SK-N-SH (cell line): ENCODE measurements around the gene RPL10. TPM values are rescaled to one million over a fixed set of nuclear protein-coding genes. Genes with fewer than 3 reads are reported as not detected.

Experiments used
- CTCF ChIA-PET: fragments of 300-600, 350-600 bp; formaldehyde crosslinking; extraction: SDS; loops from one replicate; lab custom pipeline; 2021; lab: Yijun Ruan, JAX
- POLR2A ChIA-PET: fragments of 350-600 bp; sonication (Branson Sonifier 250); formaldehyde crosslinking; extraction: SDS; loops from one replicate; lab custom pipeline; 2020; ENCODE audit warnings: antibody characterized with exemption, inconsistent platforms; lab: Yijun Ruan, JAX
- DNase-seq: peaks from one replicate; pipeline ENCODE4 v3.0.0; 2012
- H2AFZ ChIP-seq: fragments of 200-600 bp; sonication (generic); 2 replicates; pipeline ENCODE4 v1.8.1; 2016; ENCODE audit warnings: antibody characterized with exemption, mild to moderate bottlenecking, low read depth
- H3F3A ChIP-seq: fragments of 200-600 bp; sonication (generic); replicated peaks from 2 replicates; pipeline ENCODE3; 2016; ENCODE audit warnings: antibody characterized with exemption, mild to moderate bottlenecking; ENCODE audit not compliant: insufficient read depth
- H3K27ac ChIP-seq, 2 experiments: fragments of 200-500 bp in 1 of 2; fragments of 200-600 bp in 1 of 2; sonication (Bioruptor generic) in 1 of 2; sonication (generic), shearing (Covaris generic) in 1 of 2; 2 replicates each; pipeline versions ENCODE4 v1.5.1 to v1.6.1; 2014 to 2016; ENCODE audit warnings: low read depth in 2 of 2, inconsistent platforms in 1 of 2, low read length in 1 of 2, mild to moderate bottlenecking in 1 of 2, mixed read lengths in 1 of 2
- H3K27me3 ChIP-seq: fragments of 200-600 bp; sonication (generic), shearing (Covaris generic); 2 replicates; pipeline ENCODE4 v1.6.1; 2016; ENCODE audit warnings: mixed run types; ENCODE audit not compliant: insufficient read depth
- H3K36me3 ChIP-seq, 2 experiments: fragments of 200-500 bp in 1 of 2; fragments of 200-600 bp in 1 of 2; sonication (Bioruptor generic) in 1 of 2; sonication (generic) in 1 of 2; replicated peaks in 1 of 2; 2 replicates each; pipeline versions ENCODE3 to v1.5.1; 2014 to 2016; ENCODE audit warnings: low read length in 1 of 2, mild to moderate bottlenecking in 1 of 2; ENCODE audit not compliant: insufficient read depth in 2 of 2, control insufficient read depth in 1 of 2
- H3K4me1 ChIP-seq, 2 experiments: fragments of 200-500 bp in 1 of 2; fragments of 200-600 bp in 1 of 2; sonication (Bioruptor generic) in 1 of 2; sonication (generic), shearing (Covaris generic) in 1 of 2; 2 replicates each; pipeline versions ENCODE4 v1.5.1 to v1.6.1; 2014 to 2016; ENCODE audit warnings: low read depth in 1 of 2, low read length in 1 of 2, mixed run types in 1 of 2; ENCODE audit not compliant: insufficient read depth in 2 of 2, control insufficient read depth in 1 of 2
- H3K4me2 ChIP-seq: fragments of 200-600 bp; sonication (generic), shearing (Covaris generic); 2 replicates; pipeline ENCODE4 v1.6.1; 2017; ENCODE audit warnings: mixed run types
- H3K4me3 ChIP-seq, 2 experiments: fragments of 200-500 bp in 1 of 2; fragments of 200-600 bp in 1 of 2; sonication (Bioruptor generic) in 1 of 2; sonication (generic), shearing (Covaris generic) in 1 of 2; 2 replicates each; pipeline versions ENCODE4 v1.5.1 to v1.8.1; 2014 to 2016; ENCODE audit warnings: low read depth in 2 of 2, inconsistent platforms in 1 of 2, low read length in 1 of 2, mild to moderate bottlenecking in 1 of 2, mixed read lengths in 1 of 2, moderate library complexity in 1 of 2
- H3K79me2 ChIP-seq: fragments of 200-600 bp; sonication (generic); 2 replicates; pipeline ENCODE4 v1.8.1; 2017; ENCODE audit warnings: mild to moderate bottlenecking; ENCODE audit not compliant: insufficient read depth
- H3K9ac ChIP-seq: fragments of 200-600 bp; sonication (generic); 2 replicates; pipeline ENCODE4 v1.6.1; 2017; ENCODE audit warnings: mixed run types
- H3K9me2 ChIP-seq: fragments of 200-600 bp; sonication (generic); 2 replicates; pipeline ENCODE4 v1.6.1; 2017; ENCODE audit warnings: mixed run types
- H3K9me3 ChIP-seq: fragments of 200-600 bp; sonication (generic); 2 replicates; pipeline ENCODE4 v1.6.1; 2017; ENCODE audit warnings: mixed run types, mild to moderate bottlenecking, moderate library complexity
- H4K20me1 ChIP-seq: fragments of 200-600 bp; sonication (generic); 2 replicates; pipeline ENCODE4 v1.6.1; 2017; ENCODE audit warnings: mild to moderate bottlenecking, mixed run types; ENCODE audit not compliant: insufficient read depth
- ELF1 ChIP-seq: IDR thresholded peaks from 2 replicates; pipeline ENCODE4 v1.4.0; 2012
- EP300 ChIP-seq, 2 experiments: IDR thresholded peaks; 2 replicates each; pipeline versions ENCODE4 v1.4.0 to v1.6.1; 2012; ENCODE audit warnings: borderline replicate concordance in 1 of 2, low read depth in 1 of 2, low read length in 1 of 2
- EZH2phosphoT487 ChIP-seq: fragments of 200-600 bp; sonication (generic); IDR thresholded peaks from 2 replicates; pipeline ENCODE4 v1.6.1; 2017; ENCODE audit warnings: low read depth, mixed run types, mild to moderate bottlenecking, antibody characterized with exemption, moderate library complexity, borderline replicate concordance
- FOXJ3 ChIP-seq: sonication (generic); formaldehyde crosslinking; IDR thresholded peaks from 2 replicates; pipeline ENCODE4 v1.5.1; 2020; ENCODE audit warnings: mild to moderate bottlenecking, missing genetic modification reagents
- GABPA ChIP-seq: IDR thresholded peaks from 2 replicates; pipeline ENCODE4 v1.4.0; 2012; ENCODE audit warnings: low read depth, mild to moderate bottlenecking
- JUND ChIP-seq: IDR thresholded peaks from 2 replicates; pipeline ENCODE4 v1.4.0; 2012
- NRF1 ChIP-seq: IDR thresholded peaks from 2 replicates; pipeline ENCODE4 v1.6.1; 2012; ENCODE audit warnings: low read depth, mild to moderate bottlenecking, low read length
- POLR2AphosphoS5 ChIP-seq: IDR thresholded peaks from 2 replicates; pipeline ENCODE4 v1.6.1; 2012; ENCODE audit warnings: low read depth, low read length
- RAD21 ChIP-seq: IDR thresholded peaks from 2 replicates; pipeline ENCODE4 v1.6.1; 2012; ENCODE audit warnings: mild to moderate bottlenecking, low read length
- RFX5 ChIP-seq: IDR thresholded peaks from 2 replicates; pipeline ENCODE4 v1.6.1; 2012; ENCODE audit warnings: mild to moderate bottlenecking, improper control_type of control experiment, low read length
- RXRA ChIP-seq: IDR thresholded peaks from 2 replicates; pipeline ENCODE4 v1.4.0; 2012; ENCODE audit warnings: low read depth, mild to moderate bottlenecking, borderline replicate concordance
- SIN3A ChIP-seq: IDR thresholded peaks from 2 replicates; pipeline ENCODE4 v1.6.1; 2012; ENCODE audit warnings: low read depth, mild to moderate bottlenecking, low read length, moderate library complexity, borderline replicate concordance
- SMC3 ChIP-seq: IDR thresholded peaks from 2 replicates; pipeline ENCODE4 v1.6.1; 2012; ENCODE audit warnings: low read depth, low read length, improper control_type of control experiment
- TAF1 ChIP-seq: IDR thresholded peaks from 2 replicates; pipeline ENCODE4 v1.6.1; 2012; ENCODE audit warnings: low read depth, mild to moderate bottlenecking, low read length, moderate library complexity, borderline replicate concordance
- TEAD4 ChIP-seq: IDR thresholded peaks from 2 replicates; pipeline ENCODE4 v1.4.0; 2012; ENCODE audit warnings: mild to moderate bottlenecking, borderline replicate concordance; ENCODE audit not compliant: insufficient read depth
- WGBS: methylation state at CpG from one replicate; pipeline ENCODE4 v1.1.6; 2017; ENCODE audit warnings: low lambda C conversion rate; 5-methylcytosine and 5-hydroxymethylcytosine counted together
- polyA plus RNA-seq, 3 experiments: library from polyadenylated mRNA; depleted of rRNA; stranded (reverse); fragments of >200 nt; gene quantifications; 2 replicates each; pipeline ENCODE4 v1.2.3, GENCODE V29; 2012
- TF ChIP-seq, protein P1 (sequence below): IDR thresholded peaks from 2 replicates; pipeline ENCODE4 v1.4.0; 2012; ENCODE audit warnings: low read depth
- TF ChIP-seq, protein P2 (sequence below): IDR thresholded peaks from 2 replicates; pipeline ENCODE4 v1.4.0; 2012; ENCODE audit warnings: low read depth, borderline replicate concordance
- TF ChIP-seq, protein P3 (sequence below): fragments of 150-350 bp; IDR thresholded peaks from 2 replicates; pipeline ENCODE4 v1.6.1; 2016; ENCODE audit warnings: mild to moderate bottlenecking, low read depth, low read length
- TF ChIP-seq, protein P4 (sequence below): fragments of 200-600 bp; sonication (generic); IDR thresholded peaks from 2 replicates; pipeline ENCODE4 v1.6.1; 2017; ENCODE audit warnings: antibody characterized with exemption, mild to moderate bottlenecking, moderate library complexity
- TF ChIP-seq, protein P5 (sequence below): IDR thresholded peaks from 2 replicates; pipeline ENCODE4 v1.6.1; 2012; ENCODE audit warnings: mild to moderate bottlenecking, low read depth, low read length, moderate library complexity
- TF ChIP-seq, protein P6 (sequence below): IDR thresholded peaks from 2 replicates; pipeline ENCODE4; 2012

The RPL10 gene
- 4,562 and 7,172 TPM in 2 replicates for polyA plus RNA-seq (2012; rRNA removed)
- polyA plus RNA-seq (2012; cell fraction: cytosol; rRNA removed), result 3,969 and 6,678 TPM in 2 replicates
- polyA plus RNA-seq (2012; cell fraction: nucleus; rRNA removed), result 1,391 and 1,880 TPM in 2 replicates

DNA sequence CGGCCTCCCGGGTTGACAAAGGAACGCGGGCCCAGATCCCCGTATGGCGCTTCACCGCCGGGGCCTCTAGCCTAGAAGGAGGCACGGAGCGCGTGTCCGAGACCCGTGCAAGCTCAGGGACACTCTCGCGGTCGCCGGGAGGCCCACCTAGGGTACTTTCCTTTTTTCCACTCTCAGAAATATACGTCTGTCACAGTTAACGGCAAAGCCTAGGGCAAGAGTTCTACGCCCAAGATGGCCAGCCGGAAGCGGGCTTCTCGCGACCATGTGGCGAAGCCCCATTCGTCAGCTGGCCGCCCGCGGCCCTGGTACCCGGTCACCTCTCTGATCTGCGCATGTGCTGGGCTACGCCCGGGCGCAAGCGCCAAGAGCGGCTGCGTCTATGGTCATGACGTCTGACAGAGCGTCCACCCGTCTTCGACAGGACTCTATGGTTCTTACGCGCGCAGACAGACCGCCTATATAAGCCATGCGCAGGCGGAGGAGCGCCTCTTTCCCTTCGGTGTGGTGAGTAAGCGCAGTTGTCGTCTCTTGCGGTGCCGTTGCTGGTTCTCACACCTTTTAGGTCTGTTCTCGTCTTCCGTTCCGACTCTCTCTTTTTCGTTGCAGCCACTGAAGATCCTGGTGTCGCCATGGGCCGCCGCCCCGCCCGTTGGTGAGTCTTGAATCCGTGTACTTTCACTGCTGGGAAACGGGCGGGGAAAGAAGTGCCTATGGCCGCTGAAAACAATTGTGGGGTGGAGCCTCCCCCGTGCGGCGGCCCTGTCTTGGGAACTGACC is at the start of gene RPL10:
TSS of gene RPL10 (plus strand) at position 490 of the 780 bp plus-strand sequence. CDS start at position 633, 143 bp downstream.
- Histone ChIP-seq H4K20me1 (peaks cover 34% of the 10 kb centered on the region), H3K9me2 (no peaks in the 10 kb centered on the region), H3K27ac (peak within 1 kb of the TSS; percentile 96 to 97), H3K4me3 (peak within 1 kb of the TSS; percentile 81), H3K27me3 (no peaks in the 10 kb centered on the region), H3K9ac (peak within 1 kb of the TSS; percentile 100), H3F3A (peaks cover 41% of the 10 kb centered on the region), H3K4me2 (peak within 1 kb of the TSS; percentile 79), H3K9me3 (no peaks in the 10 kb centered on the region), H3K79me2 (peaks cover 22% of the 10 kb centered on the region), H3K4me1 (peaks cover 0 to 6% of the 10 kb centered on the region in 2 experiments; a peak in 1 of 4 replicates), H3K36me3 (peaks cover 16 to 18% of the 10 kb centered on the region in 2 experiments), H2AFZ (0 out of 2 replicates have a peak within 1 kb of the TSS, but pooled peaks have one; percentile 46)
- whole genome bisulfite sequencing, result 38% methylated on average over 52 of the region's 69 CpGs
- ChIA-PET CTCF (interaction anchor here (0.7 to 2.5 kb wide), 9 partner anchors 11 to 145 kb away, joined by 3 to 10 read pairs (median 4); partner anchors contain the start of genes ATP6AP1, DNASE1L1 and LAGE3), POLR2A (interaction anchor here (0.6 to 2.5 kb wide), 16 partner anchors 9 to 135 kb away, joined by 3 to 9 read pairs (median 5); partner anchors contain the start of genes ATP6AP1, FAM50A, FLNA and LAGE3)
- DNase-seq, result peak; percentile 92
- TF ChIP-seq, protein P1, sequence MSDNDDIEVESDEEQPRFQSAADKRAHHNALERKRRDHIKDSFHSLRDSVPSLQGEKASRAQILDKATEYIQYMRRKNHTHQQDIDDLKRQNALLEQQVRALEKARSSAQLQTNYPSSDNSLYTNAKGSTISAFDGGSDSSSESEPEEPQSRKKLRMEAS, result peak; percentile 91
- TF ChIP-seq SIN3A, result peak; percentile 70; the same call in 1 of the 2 replicates
- TF ChIP-seq, protein P2, sequence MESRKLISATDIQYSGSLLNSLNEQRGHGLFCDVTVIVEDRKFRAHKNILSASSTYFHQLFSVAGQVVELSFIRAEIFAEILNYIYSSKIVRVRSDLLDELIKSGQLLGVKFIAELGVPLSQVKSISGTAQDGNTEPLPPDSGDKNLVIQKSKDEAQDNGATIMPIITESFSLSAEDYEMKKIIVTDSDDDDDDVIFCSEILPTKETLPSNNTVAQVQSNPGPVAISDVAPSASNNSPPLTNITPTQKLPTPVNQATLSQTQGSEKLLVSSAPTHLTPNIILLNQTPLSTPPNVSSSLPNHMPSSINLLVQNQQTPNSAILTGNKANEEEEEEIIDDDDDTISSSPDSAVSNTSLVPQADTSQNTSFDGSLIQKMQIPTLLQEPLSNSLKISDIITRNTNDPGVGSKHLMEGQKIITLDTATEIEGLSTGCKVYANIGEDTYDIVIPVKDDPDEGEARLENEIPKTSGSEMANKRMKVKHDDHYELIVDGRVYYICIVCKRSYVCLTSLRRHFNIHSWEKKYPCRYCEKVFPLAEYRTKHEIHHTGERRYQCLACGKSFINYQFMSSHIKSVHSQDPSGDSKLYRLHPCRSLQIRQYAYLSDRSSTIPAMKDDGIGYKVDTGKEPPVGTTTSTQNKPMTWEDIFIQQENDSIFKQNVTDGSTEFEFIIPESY, result no peak
- peak; percentile 46; the same call in 1 of the 2 replicates for TF ChIP-seq ELF1
- TF ChIP-seq, protein P3, sequence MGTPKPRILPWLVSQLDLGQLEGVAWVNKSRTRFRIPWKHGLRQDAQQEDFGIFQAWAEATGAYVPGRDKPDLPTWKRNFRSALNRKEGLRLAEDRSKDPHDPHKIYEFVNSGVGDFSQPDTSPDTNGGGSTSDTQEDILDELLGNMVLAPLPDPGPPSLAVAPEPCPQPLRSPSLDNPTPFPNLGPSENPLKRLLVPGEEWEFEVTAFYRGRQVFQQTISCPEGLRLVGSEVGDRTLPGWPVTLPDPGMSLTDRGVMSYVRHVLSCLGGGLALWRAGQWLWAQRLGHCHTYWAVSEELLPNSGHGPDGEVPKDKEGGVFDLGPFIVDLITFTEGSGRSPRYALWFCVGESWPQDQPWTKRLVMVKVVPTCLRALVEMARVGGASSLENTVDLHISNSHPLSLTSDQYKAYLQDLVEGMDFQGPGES, result no peak
- TF ChIP-seq, protein P4, sequence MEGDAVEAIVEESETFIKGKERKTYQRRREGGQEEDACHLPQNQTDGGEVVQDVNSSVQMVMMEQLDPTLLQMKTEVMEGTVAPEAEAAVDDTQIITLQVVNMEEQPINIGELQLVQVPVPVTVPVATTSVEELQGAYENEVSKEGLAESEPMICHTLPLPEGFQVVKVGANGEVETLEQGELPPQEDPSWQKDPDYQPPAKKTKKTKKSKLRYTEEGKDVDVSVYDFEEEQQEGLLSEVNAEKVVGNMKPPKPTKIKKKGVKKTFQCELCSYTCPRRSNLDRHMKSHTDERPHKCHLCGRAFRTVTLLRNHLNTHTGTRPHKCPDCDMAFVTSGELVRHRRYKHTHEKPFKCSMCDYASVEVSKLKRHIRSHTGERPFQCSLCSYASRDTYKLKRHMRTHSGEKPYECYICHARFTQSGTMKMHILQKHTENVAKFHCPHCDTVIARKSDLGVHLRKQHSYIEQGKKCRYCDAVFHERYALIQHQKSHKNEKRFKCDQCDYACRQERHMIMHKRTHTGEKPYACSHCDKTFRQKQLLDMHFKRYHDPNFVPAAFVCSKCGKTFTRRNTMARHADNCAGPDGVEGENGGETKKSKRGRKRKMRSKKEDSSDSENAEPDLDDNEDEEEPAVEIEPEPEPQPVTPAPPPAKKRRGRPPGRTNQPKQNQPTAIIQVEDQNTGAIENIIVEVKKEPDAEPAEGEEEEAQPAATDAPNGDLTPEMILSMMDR, result no peak
- TF ChIP-seq RAD21, result no peak
- peak; percentile 100 for TF ChIP-seq POLR2AphosphoS5
- TF ChIP-seq GABPA, result peak; percentile 47
- TF ChIP-seq, protein P5, sequence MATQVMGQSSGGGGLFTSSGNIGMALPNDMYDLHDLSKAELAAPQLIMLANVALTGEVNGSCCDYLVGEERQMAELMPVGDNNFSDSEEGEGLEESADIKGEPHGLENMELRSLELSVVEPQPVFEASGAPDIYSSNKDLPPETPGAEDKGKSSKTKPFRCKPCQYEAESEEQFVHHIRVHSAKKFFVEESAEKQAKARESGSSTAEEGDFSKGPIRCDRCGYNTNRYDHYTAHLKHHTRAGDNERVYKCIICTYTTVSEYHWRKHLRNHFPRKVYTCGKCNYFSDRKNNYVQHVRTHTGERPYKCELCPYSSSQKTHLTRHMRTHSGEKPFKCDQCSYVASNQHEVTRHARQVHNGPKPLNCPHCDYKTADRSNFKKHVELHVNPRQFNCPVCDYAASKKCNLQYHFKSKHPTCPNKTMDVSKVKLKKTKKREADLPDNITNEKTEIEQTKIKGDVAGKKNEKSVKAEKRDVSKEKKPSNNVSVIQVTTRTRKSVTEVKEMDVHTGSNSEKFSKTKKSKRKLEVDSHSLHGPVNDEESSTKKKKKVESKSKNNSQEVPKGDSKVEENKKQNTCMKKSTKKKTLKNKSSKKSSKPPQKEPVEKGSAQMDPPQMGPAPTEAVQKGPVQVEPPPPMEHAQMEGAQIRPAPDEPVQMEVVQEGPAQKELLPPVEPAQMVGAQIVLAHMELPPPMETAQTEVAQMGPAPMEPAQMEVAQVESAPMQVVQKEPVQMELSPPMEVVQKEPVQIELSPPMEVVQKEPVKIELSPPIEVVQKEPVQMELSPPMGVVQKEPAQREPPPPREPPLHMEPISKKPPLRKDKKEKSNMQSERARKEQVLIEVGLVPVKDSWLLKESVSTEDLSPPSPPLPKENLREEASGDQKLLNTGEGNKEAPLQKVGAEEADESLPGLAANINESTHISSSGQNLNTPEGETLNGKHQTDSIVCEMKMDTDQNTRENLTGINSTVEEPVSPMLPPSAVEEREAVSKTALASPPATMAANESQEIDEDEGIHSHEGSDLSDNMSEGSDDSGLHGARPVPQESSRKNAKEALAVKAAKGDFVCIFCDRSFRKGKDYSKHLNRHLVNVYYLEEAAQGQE, result peak; percentile 59
- no peak for TF ChIP-seq RFX5
- TF ChIP-seq EZH2phosphoT487, result no peak
- peak; percentile 83 for TF ChIP-seq NRF1
- TF ChIP-seq TAF1, result peak; percentile 99
- TF ChIP-seq FOXJ3 (CRISPR knock-in tag), result no peak
- TF ChIP-seq, protein P6, sequence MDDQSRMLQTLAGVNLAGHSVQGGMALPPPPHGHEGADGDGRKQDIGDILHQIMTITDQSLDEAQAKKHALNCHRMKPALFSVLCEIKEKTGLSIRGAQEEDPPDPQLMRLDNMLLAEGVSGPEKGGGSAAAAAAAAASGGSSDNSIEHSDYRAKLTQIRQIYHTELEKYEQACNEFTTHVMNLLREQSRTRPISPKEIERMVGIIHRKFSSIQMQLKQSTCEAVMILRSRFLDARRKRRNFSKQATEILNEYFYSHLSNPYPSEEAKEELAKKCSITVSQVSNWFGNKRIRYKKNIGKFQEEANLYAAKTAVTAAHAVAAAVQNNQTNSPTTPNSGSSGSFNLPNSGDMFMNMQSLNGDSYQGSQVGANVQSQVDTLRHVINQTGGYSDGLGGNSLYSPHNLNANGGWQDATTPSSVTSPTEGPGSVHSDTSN, result 0 out of 2 replicates have a peak, but pooled peaks have one; percentile 7
- no peak for TF ChIP-seq SMC3
- no peak for TF ChIP-seq TEAD4
- TF ChIP-seq EP300 (IDR thresholded peaks at IDR 0.05; ENCODE audit: borderline replicate concordance in 1 of 2, low read depth in 1 of 2, low read length in 1 of 2), result no peak
- no peak for TF ChIP-seq RXRA
- TF ChIP-seq JUND, result no peak
